Renal pelvis (tissue), 4 donors: ENCODE results near the gene ACACB. TPM values are rescaled to one million over a fixed set of nuclear protein-coding genes. Genes with fewer than 3 reads are reported as not detected.

Source experiments
- DNase-seq: peaks from one replicate; pipeline ENCODE4 v3.0.0-alpha.2; 2013
- polyA plus RNA-seq, 3 donors: library from polyadenylated mRNA; unstranded; fragments of 120-200 nt; gene quantifications; one replicate each; pipeline ENCODE4 v1.2.1, GENCODE V29; 2013; ENCODE audit not compliant: insufficient read length in 3 of 3

Gene ACACB
- polyA plus RNA-seq, 3 donors, result 14.8 to 28.0 (median 26.3) TPM

GRCh38 chr12:109277255-109277898 lies 161.0 kb downstream of the ACACB start:
- no peak for DNase-seq

GRCh38 chr12:109277899-109278762 lies 161.7 kb downstream of the ACACB start:
- no peak for DNase-seq

- DNase-seq, result no peak
Measured at GRCh38 chr12:109278912-109279311, 162.5 kb downstream of the ACACB start.

GRCh38 chr12:109279525-109279924 lies 163.1 kb downstream of the ACACB start:
- DNase-seq, result no peak

DNA sequence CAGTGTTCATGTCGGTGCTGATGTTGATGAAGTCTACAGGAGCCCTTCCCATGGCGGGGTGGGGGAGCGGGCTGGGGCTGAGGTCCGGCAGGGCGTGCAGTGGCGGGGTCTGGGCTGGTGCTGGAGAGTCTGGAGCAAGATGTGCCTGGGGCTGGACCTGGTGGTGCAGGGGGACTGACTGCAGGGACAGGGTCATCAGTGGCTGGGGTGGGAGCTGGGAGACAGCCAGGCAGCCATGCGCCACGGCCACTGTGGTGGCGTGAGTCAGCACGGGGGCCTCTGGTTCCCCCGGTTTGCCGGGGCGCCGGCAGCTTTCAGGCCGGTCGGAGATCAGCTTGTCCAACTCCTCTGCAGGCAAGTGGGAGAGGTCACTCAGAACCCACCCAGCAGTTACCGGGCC lies 165.1 kb downstream of the ACACB start:
- DNase-seq, result no peak

GRCh38 chr12:109284392-109284791 lies 168.0 kb downstream of the ACACB start:
- no peak for DNase-seq

DNA sequence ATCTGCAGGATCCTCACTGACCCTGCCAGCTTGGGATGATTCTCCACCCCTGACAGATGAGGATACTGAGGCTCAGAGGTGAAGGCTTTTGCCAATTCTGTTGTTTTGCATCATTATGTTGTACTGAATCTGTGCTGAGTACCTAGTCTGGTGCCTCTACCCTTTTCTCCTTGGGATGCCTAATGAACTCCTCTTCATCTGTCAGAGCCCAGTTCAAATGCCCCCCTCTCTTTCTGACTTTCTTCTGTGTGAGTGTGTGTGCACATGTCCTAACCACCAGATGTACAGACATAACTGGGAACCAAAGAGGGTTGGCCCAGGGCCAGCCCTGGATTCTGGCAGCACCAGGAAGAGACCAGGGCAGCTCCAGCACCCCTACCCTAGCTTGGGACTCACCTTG lies 169.9 kb downstream of the ACACB start:
- no peak for DNase-seq

DNA sequence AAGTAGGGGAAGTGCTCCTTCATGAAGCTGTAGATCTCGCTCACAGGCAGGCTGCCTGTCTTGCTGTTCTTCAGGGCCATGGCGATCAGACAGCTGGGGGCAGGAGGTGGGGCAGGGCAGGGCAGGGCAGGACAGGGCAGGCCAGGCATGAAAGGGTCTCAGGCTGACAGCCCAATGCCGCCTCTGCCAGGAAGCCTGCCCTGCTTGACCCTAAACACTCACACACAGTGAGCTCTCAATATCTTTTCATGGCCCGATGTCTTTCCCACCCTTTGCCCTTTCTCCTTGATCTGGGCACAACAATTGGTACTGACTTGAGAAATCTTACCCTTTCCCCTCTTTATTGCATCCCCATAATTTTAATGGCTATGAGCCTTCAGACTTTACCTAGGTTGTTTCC lies 170.3 kb downstream of the ACACB start:
- no peak for DNase-seq

GRCh38 chr12:109287181-109287580 lies 170.8 kb downstream of the ACACB start:
- DNase-seq, result no peak

GRCh38 chr12:109287811-109288469 lies 171.6 kb downstream of the ACACB start:
- no peak for DNase-seq

DNA sequence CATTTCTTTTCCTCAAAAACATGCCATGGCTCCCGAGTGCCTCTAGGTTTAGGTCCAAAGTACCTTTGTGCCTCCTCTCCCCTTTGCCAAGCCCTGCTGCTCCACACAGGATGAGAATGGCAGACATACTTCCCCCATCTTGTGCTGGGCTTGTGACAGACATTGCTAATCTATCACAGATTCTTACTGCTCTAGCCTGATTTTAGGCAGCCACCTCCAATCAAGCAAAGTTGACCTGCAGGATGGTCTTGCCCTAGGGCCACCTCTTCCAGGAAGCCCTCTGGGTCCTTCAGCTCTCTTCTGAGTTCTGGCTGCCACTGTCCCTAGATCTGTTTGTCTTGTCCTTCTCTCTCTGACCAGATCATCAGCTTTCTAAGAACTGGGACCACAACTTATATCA lies 172.2 kb downstream of the ACACB start:
- DNase-seq, result no peak

DNA sequence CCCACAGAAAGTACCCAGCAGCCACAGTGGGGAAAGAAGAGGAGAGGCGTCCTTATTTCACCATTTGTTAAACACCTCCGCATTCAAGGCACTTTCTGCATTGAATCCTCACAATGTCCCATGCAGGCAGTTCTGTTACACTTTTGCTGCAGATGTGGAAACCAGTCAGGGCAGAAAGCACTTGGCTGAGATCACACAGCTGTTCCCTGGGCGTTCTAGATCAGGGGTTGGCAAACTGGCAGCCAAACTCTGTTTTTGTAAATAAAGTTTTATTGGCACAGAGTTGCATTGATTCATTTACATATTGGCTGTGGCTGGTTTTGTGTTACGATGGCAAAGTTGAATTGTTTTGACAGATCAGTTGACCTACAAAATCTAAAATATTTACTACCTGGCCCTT lies 172.6 kb downstream of the ACACB start:
- DNase-seq, result no peak

- no peak for DNase-seq
Measured at GRCh38 chr12:109289551-109289950, 173.2 kb downstream of the ACACB start.

- no peak for DNase-seq
Measured at GRCh38 chr12:109290061-109290460, 173.7 kb downstream of the ACACB start.

DNA sequence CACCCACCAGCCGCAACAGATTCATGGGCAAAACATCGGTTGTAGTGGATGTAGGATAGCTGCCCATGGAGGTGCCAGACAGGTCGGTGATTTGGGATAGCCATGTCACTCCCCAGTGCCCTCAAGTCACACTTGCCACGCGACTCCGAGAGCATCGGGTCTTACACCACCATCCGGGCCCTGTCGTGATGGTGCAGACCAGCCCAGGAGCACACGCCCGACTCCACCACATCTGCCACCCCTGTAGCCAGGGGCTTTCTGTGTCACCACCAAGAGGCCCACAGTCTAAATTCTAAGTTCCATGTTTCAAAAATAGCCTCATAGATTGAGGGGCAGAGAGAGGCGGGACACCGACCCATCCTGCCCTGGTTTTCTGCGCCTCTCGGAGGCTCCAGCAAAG lies 174.7 kb downstream of the ACACB start:
- no peak for DNase-seq

GRCh38 chr12:109291521-109292341 lies 175.3 kb downstream of the ACACB start:
- DNase-seq, result peak; percentile 89

DNA sequence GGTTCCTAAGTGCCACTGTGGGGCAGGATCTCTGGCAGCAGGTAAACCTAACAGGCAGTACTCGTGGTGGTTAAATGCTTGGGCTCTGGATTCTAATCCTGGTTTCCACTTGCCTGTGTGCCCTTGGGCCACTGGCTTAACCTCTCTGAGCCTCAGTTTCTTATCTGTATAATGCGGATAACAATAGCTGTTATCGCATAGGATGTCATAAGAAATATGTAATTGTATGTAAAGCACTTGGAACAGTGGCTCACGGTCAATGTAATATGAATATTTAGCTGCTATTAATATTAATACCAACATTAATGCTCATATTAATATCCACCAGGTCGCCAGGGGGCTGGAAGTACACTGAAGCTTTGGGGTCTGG lies 175.9 kb downstream of the ACACB start:
- no peak for DNase-seq

DNA sequence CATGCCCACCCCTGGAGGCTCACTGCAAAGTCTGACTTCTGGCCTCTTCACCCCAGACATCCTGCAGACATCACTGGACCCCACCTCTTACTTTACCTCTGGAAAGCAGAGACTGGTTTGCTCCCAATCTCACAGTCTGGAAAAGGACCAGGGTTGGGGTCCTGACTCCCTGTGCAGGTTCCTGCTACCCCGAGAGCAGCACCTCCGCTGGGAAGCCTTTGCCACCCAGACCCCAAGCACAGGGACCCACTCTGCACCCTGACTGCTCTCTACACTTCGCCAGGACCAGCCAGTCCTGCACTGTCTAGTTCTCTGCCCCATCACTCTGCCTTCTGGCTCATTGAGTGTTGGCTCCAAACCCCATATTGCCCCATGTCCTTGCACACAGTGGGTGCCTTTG lies 176.7 kb downstream of the ACACB start:
- DNase-seq, result no peak

DNA sequence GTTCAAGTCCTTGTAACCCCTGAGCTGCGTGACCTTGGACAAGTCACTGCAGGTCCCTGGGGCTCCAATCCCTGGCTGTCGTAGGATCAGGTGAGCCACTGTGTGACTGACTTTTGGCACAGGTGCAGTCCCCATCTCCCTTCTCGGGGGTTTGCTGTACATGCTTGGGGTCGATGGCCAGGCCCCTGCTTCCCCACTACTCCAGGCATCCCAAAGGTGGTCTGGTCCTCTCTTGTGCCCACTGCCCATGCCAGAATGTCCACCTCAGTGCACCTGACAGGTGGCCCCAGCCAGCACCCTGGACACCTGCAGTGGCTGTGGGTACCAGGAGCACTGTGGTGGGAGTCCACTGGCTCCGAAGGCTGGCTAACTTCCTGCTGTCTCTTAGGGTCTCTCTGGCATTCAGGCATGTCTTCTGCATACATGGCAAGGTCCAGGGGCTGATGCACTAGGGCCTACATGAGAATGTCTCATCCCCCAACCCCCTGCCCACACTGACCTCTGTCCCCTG lies 178.0 kb downstream of the ACACB start:
- DNase-seq, result no peak

- no peak for DNase-seq
Measured at GRCh38 chr12:109295764-109296425, 179.5 kb downstream of the ACACB start.

GRCh38 chr12:109296431-109296830 lies 180.0 kb downstream of the ACACB start:
- DNase-seq, result no peak
